Right forelimb (tissue), 1 donor: ENCODE results near the gene GAB3.
"Not testable (repeated sequence)": the region's sequence is repeated elsewhere in the genome, so short reads cannot be mapped to it uniquely, and the experiment has no call there.

ENCODE experiments used
- DNase-seq: peaks from one replicate; pipeline ENCODE4 v3.0.0-alpha.2; 2018

Gene GAB3

GRCh38 chrX:154720067-154720466 is 30.8 kb downstream of the GAB3 start:
- no peak for DNase-seq

- no peak for DNase-seq
Observed at GRCh38 chrX:154719132-154719675, 31.7 kb downstream of the GAB3 start.

GRCh38 chrX:154718616-154719015 is 32.3 kb downstream of the GAB3 start:
- no peak for DNase-seq

- DNase-seq, result no peak
Observed at GRCh38 chrX:154717824-154718223, 33.1 kb downstream of the GAB3 start.

- DNase-seq, result no peak
Observed at GRCh38 chrX:154715825-154716224, 35.1 kb downstream of the GAB3 start.

- DNase-seq, result no peak
Observed at GRCh38 chrX:154714925-154715324, 36.0 kb downstream of the GAB3 start.

- no peak for DNase-seq
Observed at GRCh38 chrX:154712781-154713740, 37.8 kb downstream of the GAB3 start.

- no peak for DNase-seq
Observed at GRCh38 chrX:154711264-154711663, 39.6 kb downstream of the GAB3 start.

GRCh38 chrX:154710309-154710708 is 40.6 kb downstream of the GAB3 start:
- DNase-seq, result no peak

GRCh38 chrX:154698630-154699248 is 52.1 kb downstream of the GAB3 start:
- DNase-seq, result no peak

- no peak for DNase-seq
Observed at GRCh38 chrX:154696676-154697045, 54.2 kb downstream of the GAB3 start.

- DNase-seq, result peak; percentile 59
Observed at GRCh38 chrX:154695911-154696675, 54.8 kb downstream of the GAB3 start.

- DNase-seq, result no peak
Observed at GRCh38 chrX:154693394-154693793, 57.5 kb downstream of the GAB3 start.

- DNase-seq, result not testable (repeated sequence)
Observed at GRCh38 chrX:154690438-154690837, 60.4 kb downstream of the GAB3 start.

GRCh38 chrX:154672084-154672483 is 78.8 kb downstream of the GAB3 start:
- not testable (repeated sequence) for DNase-seq

- not testable (repeated sequence) for DNase-seq
Observed at GRCh38 chrX:154670848-154671247, 80.0 kb downstream of the GAB3 start.

- no peak for DNase-seq
Observed at GRCh38 chrX:154661899-154662298, 89.0 kb downstream of the GAB3 start.

- DNase-seq, result no peak
Observed at GRCh38 chrX:154661170-154661569, 89.7 kb downstream of the GAB3 start.

GRCh38 chrX:154660541-154660940 is 90.3 kb downstream of the GAB3 start:
- DNase-seq, result no peak

GRCh38 chrX:154658957-154659356 is 91.9 kb downstream of the GAB3 start:
- no peak for DNase-seq

GRCh38 chrX:154658187-154658586 is 92.7 kb downstream of the GAB3 start:
- DNase-seq, result no peak

- DNase-seq, result no peak
Observed at GRCh38 chrX:154657226-154657805, 93.6 kb downstream of the GAB3 start.

- DNase-seq, result no peak
Observed at GRCh38 chrX:154655786-154656185, 95.1 kb downstream of the GAB3 start.
